DOHH2 (cell line): Measurements from ENCODE around the gene FBN1.

Experiments
- H3F3A ChIP-seq: fragments of 200-600 bp; sonication (generic), shearing (Covaris generic); 2 replicates; pipeline ENCODE4 v1.6.0; 2016; ENCODE audit warnings: antibody characterized with exemption, mild to moderate bottlenecking; ENCODE audit not compliant: control insufficient read depth, insufficient read depth
- H3K27ac ChIP-seq: fragments of 200-600 bp; sonication (generic); 2 replicates; pipeline ENCODE4 v1.5.1; 2014; ENCODE audit warnings: low read depth, mild to moderate bottlenecking, low read length, moderate library complexity
- H3K27me3 ChIP-seq: fragments of 200-600 bp; sonication (generic); 2 replicates; pipeline ENCODE4 v1.6.1; 2014; ENCODE audit warnings: mild to moderate bottlenecking, low read length, mixed read lengths; ENCODE audit not compliant: control insufficient read depth
- H3K36me3 ChIP-seq: fragments of 200-600 bp; sonication (generic); 2 replicates; pipeline ENCODE4 v1.6.1; 2014; ENCODE audit warnings: mild to moderate bottlenecking, low read length, moderate library complexity, mixed read lengths; ENCODE audit not compliant: control insufficient read depth
- H3K4me1 ChIP-seq: fragments of 200-600 bp; sonication (generic); 2 replicates; pipeline ENCODE4 v1.6.1; 2014; ENCODE audit warnings: mild to moderate bottlenecking, low read length, mixed read lengths; ENCODE audit not compliant: control insufficient read depth
- H3K4me2 ChIP-seq: fragments of 200-600 bp; sonication (generic); 2 replicates; pipeline ENCODE4 v1.6.0; 2014; ENCODE audit warnings: mild to moderate bottlenecking, low read length, moderate library complexity
- H3K4me3 ChIP-seq: fragments of 200-600 bp; sonication (generic); 2 replicates; pipeline ENCODE4 v1.5.1; 2014; ENCODE audit warnings: mild to moderate bottlenecking, low read length, mixed read lengths
- H3K79me2 ChIP-seq: fragments of 200-600 bp; sonication (generic); 2 replicates; pipeline ENCODE4 v1.6.1; 2014; ENCODE audit warnings: mild to moderate bottlenecking, low read length, mixed read lengths; ENCODE audit not compliant: control insufficient read depth
- H3K9me2 ChIP-seq: fragments of 200-600 bp; sonication (generic); replicated peaks from 2 replicates; pipeline ENCODE4 v1.6.1; 2014; ENCODE audit warnings: mild to moderate bottlenecking, low read length, mixed read lengths; ENCODE audit not compliant: control insufficient read depth
- H3K9me3 ChIP-seq: fragments of 200-600 bp; sonication (generic); 2 replicates; pipeline ENCODE4 v1.6.1; 2014; ENCODE audit warnings: antibody characterized with exemption, low read length, mixed read lengths; ENCODE audit not compliant: control insufficient read depth, insufficient read depth
- H4K20me1 ChIP-seq: fragments of 200-600 bp; sonication (generic); 2 replicates; pipeline ENCODE4 v1.6.0; 2014; ENCODE audit warnings: low read depth, mild to moderate bottlenecking, antibody characterized with exemption, low read length, moderate library complexity; ENCODE audit not compliant: control insufficient read depth, insufficient read depth
- EZH2phosphoT487 ChIP-seq: fragments of 200-600 bp; sonication (generic); IDR thresholded peaks from 2 replicates; pipeline ENCODE4 v1.6.1; 2017; ENCODE audit warnings: borderline replicate concordance, mild to moderate bottlenecking, antibody characterized with exemption, low read length, moderate library complexity, mixed read lengths
- TF ChIP-seq, protein P1 (sequence below): fragments of 200-600 bp; sonication (generic); IDR thresholded peaks from one replicate; pipeline ENCODE4 v1.5.1; 2014; ENCODE audit warnings: antibody characterized with exemption, mild to moderate bottlenecking, low read depth, low read length; ENCODE audit not compliant: poor library complexity, severe bottlenecking

The FBN1 gene

DNA sequence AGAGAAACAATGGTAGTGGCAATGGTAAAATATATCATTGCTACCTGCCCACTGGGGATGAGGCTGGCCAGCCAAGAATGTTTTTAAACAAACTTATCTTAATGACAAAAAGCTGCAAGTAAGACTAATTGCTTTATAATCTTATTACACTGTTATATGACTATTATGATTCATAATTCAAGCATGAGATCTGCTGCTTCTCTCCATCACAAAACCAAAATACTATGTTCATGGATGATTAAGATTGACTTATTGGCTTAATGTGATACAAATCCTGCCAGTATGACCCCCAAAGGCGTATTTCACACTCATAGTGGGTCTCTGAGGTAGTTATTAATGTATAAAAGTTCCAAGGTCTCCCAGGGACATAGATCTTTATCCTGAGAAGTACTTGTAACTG lies 52.6 kb downstream of the FBN1 start:
- Histone ChIP-seq H3K9me3 (no peaks in the 10 kb centered on the region), H3K36me3 (no peaks in the 10 kb centered on the region), H4K20me1 (no peaks in the 10 kb centered on the region), H3K4me3 (no peak overlapping the region), H3K79me2 (no peaks in the 10 kb centered on the region), H3K4me1 (no peaks in the 10 kb centered on the region), H3K27me3 (peaks cover 21% of the 10 kb centered on the region), H3K4me2 (no peak overlapping the region), H3F3A (no peaks in the 10 kb centered on the region), H3K27ac (no peak overlapping the region), H3K9me2 (no peaks in the 10 kb centered on the region)
- TF ChIP-seq EZH2phosphoT487, result no peak
- TF ChIP-seq, protein P1, sequence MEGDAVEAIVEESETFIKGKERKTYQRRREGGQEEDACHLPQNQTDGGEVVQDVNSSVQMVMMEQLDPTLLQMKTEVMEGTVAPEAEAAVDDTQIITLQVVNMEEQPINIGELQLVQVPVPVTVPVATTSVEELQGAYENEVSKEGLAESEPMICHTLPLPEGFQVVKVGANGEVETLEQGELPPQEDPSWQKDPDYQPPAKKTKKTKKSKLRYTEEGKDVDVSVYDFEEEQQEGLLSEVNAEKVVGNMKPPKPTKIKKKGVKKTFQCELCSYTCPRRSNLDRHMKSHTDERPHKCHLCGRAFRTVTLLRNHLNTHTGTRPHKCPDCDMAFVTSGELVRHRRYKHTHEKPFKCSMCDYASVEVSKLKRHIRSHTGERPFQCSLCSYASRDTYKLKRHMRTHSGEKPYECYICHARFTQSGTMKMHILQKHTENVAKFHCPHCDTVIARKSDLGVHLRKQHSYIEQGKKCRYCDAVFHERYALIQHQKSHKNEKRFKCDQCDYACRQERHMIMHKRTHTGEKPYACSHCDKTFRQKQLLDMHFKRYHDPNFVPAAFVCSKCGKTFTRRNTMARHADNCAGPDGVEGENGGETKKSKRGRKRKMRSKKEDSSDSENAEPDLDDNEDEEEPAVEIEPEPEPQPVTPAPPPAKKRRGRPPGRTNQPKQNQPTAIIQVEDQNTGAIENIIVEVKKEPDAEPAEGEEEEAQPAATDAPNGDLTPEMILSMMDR, result no peak

- H3K9me3 ChIP-seq, result no peaks in the 10 kb centered on the region
- H3K4me2 ChIP-seq, result no peak overlapping the region
- H3K79me2 ChIP-seq, result no peaks in the 10 kb centered on the region
- no peaks in the 10 kb centered on the region for H3K36me3 ChIP-seq
- no peaks in the 10 kb centered on the region for H3F3A ChIP-seq
- H3K4me1 ChIP-seq, result no peaks in the 10 kb centered on the region
- no peak overlapping the region for H3K4me3 ChIP-seq
- H3K9me2 ChIP-seq, result no peaks in the 10 kb centered on the region
- H3K27ac ChIP-seq, result no peak overlapping the region
- peaks cover 19% of the 10 kb centered on the region for H3K27me3 ChIP-seq
- no peak for TF ChIP-seq EZH2phosphoT487
- TF ChIP-seq, protein P1, result no peak
- H4K20me1 ChIP-seq, result no peaks in the 10 kb centered on the region
Measured at GRCh38 chr15:48592221-48592731, 53.2 kb downstream of the FBN1 start.

- Histone ChIP-seq H3K9me3 (no peaks in the 10 kb centered on the region), H3K36me3 (no peaks in the 10 kb centered on the region), H3K79me2 (no peaks in the 10 kb centered on the region), H3K27me3 (peaks cover 6% of the 10 kb centered on the region), H4K20me1 (no peaks in the 10 kb centered on the region), H3F3A (no peaks in the 10 kb centered on the region), H3K4me3 (no peak overlapping the region), H3K27ac (no peak overlapping the region), H3K9me2 (no peaks in the 10 kb centered on the region), H3K4me2 (no peak overlapping the region), H3K4me1 (no peaks in the 10 kb centered on the region)
- TF ChIP-seq EZH2phosphoT487, result no peak
- TF ChIP-seq, protein P1, result no peak
Measured at GRCh38 chr15:48590723-48591122, 54.8 kb downstream of the FBN1 start.
